ENCODE measurements around the gene DAP.
"Not testable (repeated sequence)": the region's sequence is repeated elsewhere in the genome, so short reads cannot be mapped to it uniquely, and the experiment has no call there.

GRCh38 chr5:10780208-10780607 lies 19.2 kb upstream of the DAP start:
- not testable (repeated sequence) for TF ChIP-seq CTCF (IDR thresholded peaks at IDR 0.05; ENCODE audit: low read depth, low read length, missing input control); MAX (IDR thresholded peaks at IDR 0.05); RAD21 (IDR thresholded peaks at IDR 0.05); EGR1 (IDR thresholded peaks at IDR 0.05; ENCODE audit: low read depth in 2 of 2)
